Liver (tissue), 9 donors: ENCODE data around the gene UPF3A. TPM values are rescaled to one million over a fixed set of nuclear protein-coding genes. Genes with fewer than 3 reads are reported as not detected.

ENCODE experiments used
- DNase-seq: peaks from one replicate; pipeline ENCODE4 v3.0.0-alpha.2; 2017; ENCODE audit warnings: low spot score
- H3K27ac ChIP-seq, 2 donors: one replicate each; pipeline ENCODE4 v1.7.0; 2013; ENCODE audit warnings: inconsistent platforms in 2 of 2, low read length in 2 of 2, control low read depth in 1 of 2, low read depth in 1 of 2, mild to moderate bottlenecking in 1 of 2
- H3K27me3 ChIP-seq, 4 donors: one replicate each; pipeline versions ENCODE4 v1.6.1 to v1.7.0; 2013; ENCODE audit warnings: low read length in 3 of 4, inconsistent platforms in 1 of 4, mild to moderate bottlenecking in 1 of 4, moderate library complexity in 1 of 4; ENCODE audit not compliant: control insufficient read depth in 4 of 4, insufficient read depth in 4 of 4
- H3K36me3 ChIP-seq, 4 donors: one replicate each; pipeline versions ENCODE4 v1.6.1 to v1.7.0; 2013; ENCODE audit warnings: low read length in 3 of 4, mild to moderate bottlenecking in 3 of 4, low read depth in 1 of 4, moderate library complexity in 1 of 4; ENCODE audit not compliant: control insufficient read depth in 4 of 4, insufficient read depth in 3 of 4
- H3K4me1 ChIP-seq, 4 donors: one replicate each; pipeline versions ENCODE4 v1.6.1 to v1.7.0; 2013; ENCODE audit warnings: low read length in 3 of 4, mild to moderate bottlenecking in 3 of 4, moderate library complexity in 1 of 4; ENCODE audit not compliant: control insufficient read depth in 4 of 4, insufficient read depth in 4 of 4
- H3K4me3 ChIP-seq, 3 donors: one replicate each; pipeline versions ENCODE4 v1.6.1 to v1.7.0; 2013; ENCODE audit warnings: low read length in 3 of 3, control low read depth in 1 of 3, low read depth in 1 of 3, mild to moderate bottlenecking in 1 of 3
- H3K9ac ChIP-seq, 2 donors: one replicate each; pipeline ENCODE4 v1.7.0; 2013; ENCODE audit warnings: low read length in 2 of 2, mild to moderate bottlenecking in 2 of 2, moderate library complexity in 2 of 2, control low read depth in 1 of 2, low read depth in 1 of 2
- H3K9me3 ChIP-seq, 4 donors: one replicate each; pipeline versions ENCODE4 v1.6.1 to v1.7.0; 2013; ENCODE audit warnings: low read length in 3 of 4; ENCODE audit not compliant: control insufficient read depth in 4 of 4
- CTCF ChIP-seq: fragments of 150-350 bp; IDR thresholded peaks from 2 replicates; pipeline ENCODE4 v1.5.1; 2017; ENCODE audit warnings: improper control_type of control experiment, low read depth, low read length; ENCODE audit not compliant: missing input control
- EGR1 ChIP-seq, 2 donors: IDR thresholded peaks; 2 replicates each; pipeline ENCODE4 v1.6.1; 2016 to 2018; ENCODE audit warnings: antibody characterized with exemption in 2 of 2, low read depth in 2 of 2
- FOXA1 ChIP-seq: IDR thresholded peaks from 2 replicates; pipeline ENCODE4 v1.6.1; 2016; ENCODE audit warnings: antibody characterized with exemption
- FOXA2 ChIP-seq: IDR thresholded peaks from 2 replicates; pipeline ENCODE4 v1.6.1; 2016; ENCODE audit warnings: antibody characterized with exemption
- GABPA ChIP-seq, 2 donors: IDR thresholded peaks in 1 of 2; conservative IDR thresholded peaks in 1 of 2; 2 replicates each; pipeline ENCODE4 v1.6.1; 2016; ENCODE audit warnings: antibody characterized with exemption in 2 of 2, mild to moderate bottlenecking in 1 of 2, moderate library complexity in 1 of 2
- HNF4A ChIP-seq, 2 donors: conservative IDR thresholded peaks; 2 replicates each; pipeline ENCODE4 v1.6.1; 2016; ENCODE audit warnings: antibody characterized with exemption in 2 of 2, mild to moderate bottlenecking in 2 of 2
- HNF4G ChIP-seq: IDR thresholded peaks from 2 replicates; pipeline ENCODE4 v1.6.1; 2016; ENCODE audit warnings: antibody characterized with exemption
- JUND ChIP-seq, 2 donors: IDR thresholded peaks; 2 replicates each; pipeline ENCODE4 v1.6.1; 2016; ENCODE audit warnings: antibody characterized with exemption in 2 of 2
- NR2F2 ChIP-seq: IDR thresholded peaks from 2 replicates; pipeline ENCODE4 v1.6.1; 2016; ENCODE audit warnings: antibody characterized with exemption
- RAD21 ChIP-seq, 2 donors: IDR thresholded peaks; 2 replicates each; pipeline ENCODE4 v1.6.1; 2016; ENCODE audit warnings: antibody characterized with exemption in 2 of 2, mild to moderate bottlenecking in 2 of 2
- REST ChIP-seq: IDR thresholded peaks from 2 replicates; pipeline ENCODE4 v1.6.1; 2016; ENCODE audit warnings: antibody characterized with exemption, mild to moderate bottlenecking
- RXRA ChIP-seq, 2 donors: IDR thresholded peaks; 2 replicates each; pipeline ENCODE4 v1.6.1; 2017 to 2018; ENCODE audit warnings: antibody characterized with exemption in 2 of 2, mild to moderate bottlenecking in 1 of 2
- SP1 ChIP-seq: IDR thresholded peaks from 2 replicates; pipeline ENCODE4 v1.6.1; 2018; ENCODE audit warnings: antibody characterized with exemption, mild to moderate bottlenecking
- TAF1 ChIP-seq: conservative IDR thresholded peaks from 2 replicates; pipeline ENCODE4 v1.6.1; 2016; ENCODE audit warnings: antibody characterized with exemption, mild to moderate bottlenecking
- YY1 ChIP-seq: IDR thresholded peaks from 2 replicates; pipeline ENCODE4 v1.6.1; 2016; ENCODE audit warnings: antibody characterized with exemption, mild to moderate bottlenecking
- ZBTB33 ChIP-seq: IDR thresholded peaks from 2 replicates; pipeline ENCODE4 v1.6.1; 2016; ENCODE audit warnings: antibody characterized with exemption
- WGBS: extraction: QIAGEN DNeasy Blood & Tissue Kit; methylation state at CpG from one replicate; pipeline ENCODE4 v1.1.7; 2013; 5-methylcytosine and 5-hydroxymethylcytosine counted together
- polyA plus RNA-seq, 2 donors: library from polyadenylated mRNA; stranded (reverse) in 1 of 2; unstranded in 1 of 2; fragments of 200-250 nt in 1 of 2; fragments of >200 nt in 1 of 2; fragmentation: Nextera tagmentation in 1 of 2; extraction: Ambion mirVana in 1 of 2; gene quantifications; one replicate each; pipeline versions ENCODE4 v1.2.1 to v1.2.3, GENCODE V29; 2013 to 2015
- total RNA-seq, 2 donors: library from RNA; depleted of rRNA; stranded (reverse); fragments of >200 nt; gene quantifications; one replicate each; pipeline ENCODE4 v1.2.3, GENCODE V29; 2014
- TF ChIP-seq, protein P1 (sequence below): IDR thresholded peaks from 2 replicates; pipeline ENCODE4 v1.6.1; 2016; ENCODE audit warnings: antibody characterized with exemption
- TF ChIP-seq, protein P2 (sequence below): IDR thresholded peaks from 2 replicates; pipeline ENCODE4 v1.6.1; 2016; ENCODE audit warnings: antibody characterized with exemption
- donor health status: healthy.
- donor health status: healthy.
- donor health status: healthy.
- donor health status: healthy.
- donor health status: healthy.

UPF3A gene
- total and polyA plus RNA-seq, 4 donors, result 11.0 to 26.5 (median 17.2) TPM

DNA sequence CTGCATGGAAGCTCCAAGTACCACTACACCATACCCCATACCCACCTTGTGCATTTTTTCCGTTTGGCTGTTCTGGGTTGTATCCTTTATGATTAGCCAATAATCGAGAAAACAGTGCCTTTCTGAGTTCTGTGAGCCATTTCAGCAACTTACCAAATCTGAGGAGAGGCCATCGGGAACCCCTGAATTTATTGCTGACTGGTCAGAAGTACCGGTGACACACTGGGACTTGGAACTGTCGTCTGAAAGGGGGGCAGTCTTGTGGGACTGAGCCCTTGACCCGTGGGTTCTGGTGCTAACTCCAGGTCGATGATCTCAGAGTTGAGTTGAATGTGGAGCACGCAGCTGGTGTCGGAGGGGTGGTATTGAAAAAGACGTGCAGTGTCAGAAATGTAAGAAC is 15.0 kb downstream of the UPF3A start (continued):
- TF ChIP-seq YY1, result no peak
- TF ChIP-seq SP1, result no peak
- TF ChIP-seq EGR1 (IDR thresholded peaks at IDR 0.05; ENCODE audit: low read depth in 2 of 2), result no peak

DNA sequence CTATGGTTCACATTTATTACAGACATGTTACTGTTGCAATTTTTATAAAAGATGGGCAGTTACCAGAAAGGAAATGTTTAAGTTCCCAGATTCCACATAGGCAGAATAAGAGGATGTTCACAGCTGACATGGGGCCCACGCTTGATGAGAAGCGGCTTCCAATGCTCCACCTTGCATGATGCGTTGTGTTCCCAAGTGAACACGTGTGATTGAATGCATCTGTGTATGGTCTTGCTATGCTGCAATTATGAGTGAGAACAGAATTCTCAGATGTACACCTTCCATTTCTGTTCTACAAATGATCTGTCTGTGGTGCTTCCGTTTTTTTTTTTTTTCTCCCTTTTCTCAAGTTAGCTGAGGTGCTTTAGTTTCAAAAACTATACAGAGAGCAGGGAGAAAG is 15.5 kb downstream of the UPF3A start:
- no peak overlapping the region for H3K27ac ChIP-seq
- no peak overlapping the region for H3K4me3 ChIP-seq
- peaks cover 0 to 3% (median 0%) of the 10 kb centered on the region in 4 donors for H3K4me1 ChIP-seq
- peaks cover 9 to 36% (median 25%) of the 10 kb centered on the region in 4 donors for H3K36me3 ChIP-seq
- TF ChIP-seq GABPA (IDR thresholded peaks at IDR 0.05 in 1 of 2, conservative IDR thresholded peaks at IDR 0.05 in 1 of 2) (no peak), TAF1 (no peak), RXRA (IDR thresholded peaks at IDR 0.05) (no peak), NR2F2 (no peak), RAD21 (IDR thresholded peaks at IDR 0.05) (no peak), HNF4G (no peak), HNF4A (conservative IDR thresholded peaks at IDR 0.05) (no peak), FOXA1 (no peak), REST (no peak), ZBTB33 (no peak), JUND (IDR thresholded peaks at IDR 0.05) (no peak)
- 94% methylated on average over 5 of the region's 5 CpGs for WGBS
- no peak overlapping the region for H3K9ac ChIP-seq
- no peaks in the 10 kb centered on the region for H3K27me3 ChIP-seq
- H3K9me3 ChIP-seq, result no peaks in the 10 kb centered on the region
- DNase-seq, result no peak

- no peaks in the 10 kb centered on the region for H3K9me3 ChIP-seq
- H3K4me1 ChIP-seq, result peaks cover 0 to 3% (median 0%) of the 10 kb centered on the region in 4 donors
- DNase-seq, result no peak
- H3K27ac ChIP-seq, result no peak overlapping the region
- TF ChIP-seq FOXA1, result no peak
- no peak for TF ChIP-seq TAF1
- TF ChIP-seq REST, result no peak
- no peak for TF ChIP-seq SP1
- TF ChIP-seq, protein P1, sequence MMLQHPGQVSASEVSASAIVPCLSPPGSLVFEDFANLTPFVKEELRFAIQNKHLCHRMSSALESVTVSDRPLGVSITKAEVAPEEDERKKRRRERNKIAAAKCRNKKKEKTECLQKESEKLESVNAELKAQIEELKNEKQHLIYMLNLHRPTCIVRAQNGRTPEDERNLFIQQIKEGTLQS, result no peak
- TF ChIP-seq, protein P2, sequence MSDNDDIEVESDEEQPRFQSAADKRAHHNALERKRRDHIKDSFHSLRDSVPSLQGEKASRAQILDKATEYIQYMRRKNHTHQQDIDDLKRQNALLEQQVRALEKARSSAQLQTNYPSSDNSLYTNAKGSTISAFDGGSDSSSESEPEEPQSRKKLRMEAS, result no peak
- TF ChIP-seq CTCF, result no peak
- no peak for TF ChIP-seq RAD21 (IDR thresholded peaks at IDR 0.05)
- no peak for TF ChIP-seq JUND (IDR thresholded peaks at IDR 0.05)
- no peak for TF ChIP-seq HNF4A (conservative IDR thresholded peaks at IDR 0.05)
- TF ChIP-seq GABPA (IDR thresholded peaks at IDR 0.05 in 1 of 2, conservative IDR thresholded peaks at IDR 0.05 in 1 of 2), result no peak
- TF ChIP-seq FOXA2, result no peak
- no peak for TF ChIP-seq YY1
- no peak for TF ChIP-seq NR2F2
- no peak for TF ChIP-seq HNF4G
- TF ChIP-seq EGR1 (IDR thresholded peaks at IDR 0.05; ENCODE audit: low read depth in 2 of 2), result no peak
- peaks cover 3 to 41% (median 22%) of the 10 kb centered on the region in 4 donors for H3K36me3 ChIP-seq
- H3K9ac ChIP-seq, result no peak overlapping the region
- 96% methylated on average over 12 of the region's 12 CpGs for WGBS
- H3K4me3 ChIP-seq, result no peak overlapping the region
- H3K27me3 ChIP-seq, result no peaks in the 10 kb centered on the region
Observed at GRCh38 chr13:114298866-114299265, 17.5 kb downstream of the UPF3A start.
